WTC11 (cell line): ENCODE measurements around the gene CTIF.

Source experiments
- ATF1 ChIP-seq: sonication (generic); formaldehyde crosslinking; IDR thresholded peaks from 2 replicates; pipeline ENCODE4 v1.8.1; 2023; ENCODE audit warnings: mild to moderate bottlenecking, moderate library complexity, missing genetic modification reagents
- ATF3 ChIP-seq: sonication (generic); formaldehyde crosslinking; conservative IDR thresholded peaks from 2 replicates; pipeline ENCODE4 v1.8.1; 2022; ENCODE audit warnings: mild to moderate bottlenecking, missing genetic modification reagents
- CTCF ChIP-seq: fragments of 200-600 bp; IDR thresholded peaks from 2 replicates; pipeline ENCODE4 v1.8.0; 2022; ENCODE audit warnings: antibody characterized with exemption
- PREB ChIP-seq: sonication (generic); formaldehyde crosslinking; IDR thresholded peaks from 2 replicates; pipeline ENCODE4 v1.8.1; 2022; ENCODE audit warnings: mild to moderate bottlenecking, missing genetic modification reagents, moderate library complexity, borderline replicate concordance
- RELA ChIP-seq: sonication (generic); formaldehyde crosslinking; IDR thresholded peaks from 2 replicates; pipeline ENCODE4 v1.8.1; 2022; ENCODE audit warnings: missing genetic modification reagents, mild to moderate bottlenecking, borderline replicate concordance
- SMAD3 ChIP-seq: sonication (generic); formaldehyde crosslinking; IDR thresholded peaks from 2 replicates; pipeline ENCODE4 v1.8.0; 2022; ENCODE audit warnings: missing genetic modification reagents, mild to moderate bottlenecking, borderline replicate concordance
- SP1 ChIP-seq: sonication (generic); formaldehyde crosslinking; conservative IDR thresholded peaks from 2 replicates; pipeline ENCODE4 v1.8.1; 2022; ENCODE audit warnings: missing genetic modification reagents
- TEAD4 ChIP-seq: sonication (generic); formaldehyde crosslinking; IDR thresholded peaks from 2 replicates; pipeline ENCODE4 v1.8.0; 2022; ENCODE audit warnings: mild to moderate bottlenecking, missing genetic modification reagents
- TP53 ChIP-seq: sonication (generic); formaldehyde crosslinking; IDR thresholded peaks from 2 replicates; pipeline ENCODE4 v1.8.1; 2023; ENCODE audit warnings: mild to moderate bottlenecking, missing genetic modification reagents
- ZMAT4 ChIP-seq: fragments of 250-450 bp; sonication (Bioruptor Pico); IDR thresholded peaks from 2 replicates; pipeline ENCODE4 v1.9.0; 2021; ENCODE audit warnings: mild to moderate bottlenecking

- TF ChIP-seq SP1 (no peak), ATF3 (no peak), PREB (CRISPR knock-in tag) (no peak), CTCF (no peak), TP53 (CRISPR knock-in tag) (no peak), ATF1 (CRISPR knock-in tag) (no peak), TEAD4 (CRISPR knock-in tag) (no peak), SMAD3 (no peak), ZMAT4 (CRISPR knock-in tag) (no peak), RELA (CRISPR knock-in tag) (no peak)
Observed at GRCh38 chr18:48574667-48575300, 36.0 kb downstream of the CTIF start.
